HS-27A (cell line): ENCODE data around the gene ANXA4.
"Not testable (repeated sequence)": the region's sequence is repeated elsewhere in the genome, so short reads cannot be mapped to it uniquely, and the experiment has no call there.

Experiments used
- DNase-seq: peaks from one replicate; pipeline ENCODE4 v3.0.0-alpha.2; 2012; ENCODE audit warnings: low read depth, missing footprints

ANXA4 gene

GRCh38 chr2:69721022-69721421 lies 20.9 kb upstream of the ANXA4 start:
- no peak for DNase-seq

- no peak for DNase-seq
Observed at GRCh38 chr2:69723791-69724190, 18.1 kb upstream of the ANXA4 start.

DNA sequence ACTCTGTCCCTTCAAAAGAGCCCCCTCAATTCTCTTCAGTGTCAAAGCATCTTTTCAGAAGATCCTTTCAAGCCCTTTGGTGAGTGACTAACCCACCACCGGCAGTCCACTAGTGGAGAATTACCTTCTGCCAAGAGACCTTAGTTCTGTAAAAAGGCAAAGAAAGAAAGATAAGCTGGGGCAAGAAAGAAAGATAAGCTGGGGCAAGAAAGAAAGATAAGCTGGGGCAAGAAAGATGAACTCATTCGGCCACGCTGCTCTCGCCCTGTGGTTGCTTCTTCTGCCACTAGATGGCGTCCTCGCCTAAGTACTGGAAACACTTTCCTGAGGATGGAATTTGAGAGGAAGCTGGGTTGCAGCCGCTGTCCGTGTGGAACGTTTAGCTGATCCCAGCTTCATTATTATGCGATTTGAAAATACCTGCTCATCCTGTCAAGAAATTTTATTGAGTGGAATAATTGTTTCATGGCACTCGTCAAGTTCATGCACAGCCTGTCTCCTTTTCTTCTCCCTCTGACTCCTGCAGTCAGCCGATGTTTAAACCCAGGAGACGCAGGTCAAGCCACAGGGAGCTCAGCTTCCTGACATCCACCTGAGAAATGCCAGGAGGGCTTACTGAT lies 17.3 kb upstream of the ANXA4 start:
- DNase-seq: no peak

- DNase-seq: no peak
Observed at GRCh38 chr2:69725706-69726360, 16.1 kb upstream of the ANXA4 start.

DNA sequence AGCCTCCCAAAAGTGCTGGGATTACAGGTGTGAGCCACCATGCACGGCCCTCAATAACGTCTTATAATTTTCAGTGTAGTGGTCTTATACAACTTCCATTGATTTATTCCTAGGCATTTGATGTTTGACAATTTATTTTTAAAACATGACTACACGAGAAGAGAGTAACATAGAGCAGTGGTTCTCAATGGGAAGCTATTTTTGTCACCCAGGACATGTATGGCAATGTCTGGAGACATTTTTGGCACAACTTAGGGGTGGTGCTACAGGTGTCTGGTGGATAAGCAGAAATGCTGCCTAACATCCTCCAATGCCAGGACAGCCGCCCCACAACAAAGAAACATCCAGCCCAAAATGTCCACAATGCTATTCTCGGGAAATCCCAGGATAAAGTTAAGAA lies 12.7 kb upstream of the ANXA4 start:
- DNase-seq: no peak

GRCh38 chr2:69729781-69730180 lies 12.2 kb upstream of the ANXA4 start:
- DNase-seq: no peak

- no peak for DNase-seq
Observed at GRCh38 chr2:69731147-69731970, 10.6 kb upstream of the ANXA4 start.

- no peak for DNase-seq
Observed at GRCh38 chr2:69733342-69734034, 8.4 kb upstream of the ANXA4 start.

- no peak for DNase-seq
Observed at GRCh38 chr2:69734035-69734611, 7.8 kb upstream of the ANXA4 start.

DNA sequence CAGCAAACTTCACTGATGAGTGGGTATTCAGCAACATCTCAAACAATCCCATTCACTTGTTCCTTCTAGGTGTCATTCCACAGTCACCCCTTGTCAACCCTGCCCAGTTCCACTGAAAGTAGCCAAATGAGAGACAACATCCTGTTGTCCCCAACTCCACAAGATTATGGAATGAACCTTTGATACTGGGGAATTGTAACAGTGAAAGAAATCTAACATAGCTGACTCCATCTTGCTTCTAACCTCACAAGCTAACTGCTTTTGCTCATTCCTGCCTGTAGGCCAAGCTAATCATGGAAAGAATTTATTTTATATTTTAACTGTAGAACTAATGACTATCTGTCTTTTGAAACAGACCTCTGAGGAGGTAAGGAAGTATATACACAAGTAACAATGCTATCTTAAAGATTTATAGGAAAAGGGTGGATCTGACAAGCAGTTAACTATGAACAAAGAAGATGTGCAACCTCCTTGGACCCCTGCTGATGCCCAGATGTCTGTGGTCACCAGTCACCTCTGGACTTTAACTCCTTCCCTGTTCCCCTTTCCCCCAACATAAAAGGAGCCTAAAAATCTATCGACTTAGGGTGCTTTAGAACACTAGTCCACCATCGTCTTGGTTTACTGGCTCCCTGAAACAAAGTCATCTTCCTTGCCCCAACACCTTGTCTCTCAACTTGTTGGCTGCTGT lies 6.9 kb upstream of the ANXA4 start:
- DNase-seq: no peak

GRCh38 chr2:69735686-69736085 lies 6.2 kb upstream of the ANXA4 start:
- no peak for DNase-seq

DNA sequence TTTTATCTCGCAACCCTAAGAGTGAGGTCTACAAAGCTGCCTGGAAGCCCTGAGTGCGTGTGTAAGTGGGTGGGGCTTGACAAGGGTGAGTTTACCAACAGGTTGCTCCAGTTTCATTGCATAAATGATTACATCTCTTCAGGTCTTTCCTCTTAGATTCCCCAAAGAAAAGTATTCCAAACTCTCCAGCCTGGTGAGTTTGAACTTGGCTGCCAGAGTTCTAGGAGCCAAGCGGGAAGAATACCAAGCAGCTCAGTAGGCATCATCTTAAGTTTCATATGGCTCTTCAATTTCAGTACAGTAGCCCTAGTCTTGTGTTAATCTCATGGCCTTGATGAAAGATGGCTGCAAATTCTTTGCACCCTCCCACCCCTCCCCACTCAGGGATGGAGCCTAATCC lies 3.8 kb upstream of the ANXA4 start:
- not testable (repeated sequence) for DNase-seq

DNA sequence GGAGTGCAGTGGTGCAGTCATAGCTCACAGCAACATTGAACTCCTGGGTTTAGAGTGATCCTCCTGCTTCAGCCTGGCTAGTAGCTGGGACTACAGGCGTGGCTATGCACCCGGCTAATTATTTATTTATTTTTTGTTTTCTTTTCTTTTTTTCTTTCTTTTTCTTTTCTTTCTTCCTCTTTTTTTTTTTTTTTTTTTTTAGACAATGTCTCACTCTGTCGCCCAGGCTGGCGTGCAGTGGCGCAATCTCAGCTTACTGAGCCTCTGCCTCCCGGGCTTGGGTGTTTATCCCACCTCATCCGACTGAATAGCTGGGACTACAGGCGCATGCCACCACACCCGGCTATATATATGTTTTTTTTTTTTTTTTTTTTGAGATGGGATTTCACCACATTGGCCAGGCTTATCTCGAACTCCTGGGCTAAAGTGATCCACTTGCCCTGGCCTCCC lies 1.4 kb upstream of the ANXA4 start:
- no peak for DNase-seq

DNA sequence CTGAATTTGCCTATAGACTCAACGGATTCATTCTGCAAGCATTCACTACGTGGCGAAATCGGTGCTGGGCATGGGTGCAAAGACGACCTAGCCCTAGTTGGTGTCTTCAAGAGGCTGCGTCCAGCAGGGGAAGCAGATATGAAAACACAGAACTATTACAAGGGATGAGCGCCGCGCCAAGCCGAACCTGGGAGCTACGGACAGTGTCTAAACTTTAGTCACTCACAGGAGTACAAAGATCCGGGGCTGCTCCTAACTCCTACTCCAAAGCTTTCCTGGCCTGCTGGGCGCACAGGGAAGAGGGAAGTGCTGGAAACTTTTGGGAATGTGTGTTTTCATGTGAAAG lies 732 bp upstream of the ANXA4 start:
- DNase-seq: peak; percentile 35

DNA sequence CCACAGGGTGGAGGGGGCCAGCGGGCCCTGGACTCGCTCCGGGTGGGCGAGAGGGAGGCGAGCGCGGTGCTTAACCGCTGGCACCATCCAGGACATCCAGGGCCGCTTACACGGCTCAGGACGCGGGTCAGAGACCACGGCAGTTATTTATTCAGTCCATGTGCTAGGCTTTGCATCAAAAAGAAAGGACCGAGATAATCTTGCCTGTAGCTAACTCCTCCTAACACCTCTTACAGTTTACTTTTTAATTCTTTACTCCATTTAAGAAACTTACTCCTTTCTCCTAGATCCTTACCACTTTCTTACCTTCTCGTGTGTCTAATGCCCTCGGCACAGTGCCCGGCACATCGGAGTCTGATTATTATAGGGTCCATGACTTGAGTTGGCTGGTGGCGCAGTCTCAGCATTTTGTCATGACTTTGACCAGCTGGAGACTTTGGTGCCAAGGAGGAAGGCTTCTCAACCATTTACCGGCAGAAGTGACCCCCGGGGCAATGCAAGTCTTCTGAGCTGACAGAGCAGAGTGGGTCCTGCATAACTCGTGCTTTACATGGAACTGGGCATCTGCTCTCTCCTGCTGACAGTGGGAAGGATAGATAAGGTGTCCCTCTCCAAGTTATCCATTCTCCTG lies 503 bp downstream of the ANXA4 start:
- no peak for DNase-seq

DNA sequence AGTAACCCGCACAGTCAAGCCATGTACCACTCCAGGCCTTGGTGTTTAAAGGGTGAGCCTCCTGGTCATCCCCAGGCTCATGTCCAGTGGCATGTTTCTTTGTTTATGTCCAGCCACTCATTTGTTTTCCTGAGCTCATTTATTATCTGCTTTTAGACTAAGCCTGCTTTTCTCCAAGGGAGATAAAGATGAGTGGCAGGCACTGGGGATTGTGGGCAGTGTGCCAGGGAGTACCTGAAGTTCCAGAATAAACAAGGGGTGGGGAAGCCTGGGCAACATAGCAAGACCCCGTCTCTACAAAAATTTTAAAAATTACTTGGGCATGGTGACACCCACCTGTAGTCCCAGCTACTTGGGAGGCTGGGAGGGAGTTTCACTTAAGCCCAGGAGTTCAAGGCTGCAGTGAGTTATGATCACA lies 1.9 kb downstream of the ANXA4 start:
- DNase-seq: no peak

GRCh38 chr2:69744456-69744855 lies 2.5 kb downstream of the ANXA4 start:
- no peak for DNase-seq

GRCh38 chr2:69745035-69745434 lies 3.1 kb downstream of the ANXA4 start:
- DNase-seq: no peak

GRCh38 chr2:69750246-69750645 lies 8.3 kb downstream of the ANXA4 start:
- no peak for DNase-seq

GRCh38 chr2:69753659-69754363 lies 11.9 kb downstream of the ANXA4 start:
- no peak for DNase-seq

DNA sequence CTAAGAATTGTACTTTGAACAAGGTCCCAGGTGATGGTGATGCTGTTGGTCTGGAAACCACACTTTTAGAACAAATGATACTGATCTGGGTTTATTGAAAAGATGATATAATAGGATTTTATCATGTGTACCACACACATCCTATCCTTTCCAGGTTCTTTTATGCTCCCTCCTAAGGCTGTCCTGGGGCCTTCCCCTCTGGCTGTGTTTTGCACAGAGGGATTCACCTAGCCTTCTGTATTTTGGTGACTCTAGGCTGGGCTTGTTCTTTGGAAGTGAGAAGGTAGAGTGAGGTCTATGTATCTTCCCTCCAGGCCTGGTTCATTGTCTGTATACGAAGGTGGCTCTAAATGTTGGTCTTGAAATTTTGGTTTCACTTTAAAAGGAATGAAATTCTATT lies 12.7 kb downstream of the ANXA4 start:
- no peak for DNase-seq
